T-helper 1 cell treated with Interleukin-12 subunit alpha and Interleukin-12 subunit beta and Interleukin-4 antibody, amounts not matched to agents 30 μg/mL and 1 μg/mL, for 36 hours (primary cell): ENCODE data around the gene SSX5.
"Not testable (repeated sequence)": the region's sequence is repeated elsewhere in the genome, so short reads cannot be mapped to it uniquely, and the experiment has no call there.

Experiments used
- H3K27ac Mint-ChIP-seq: one replicate; pipeline ENCODE4 v1.8.0; 2021; ENCODE audit warnings: mild to moderate bottlenecking, mixed read lengths
- H3K27me3 Mint-ChIP-seq: one replicate; pipeline ENCODE4 v1.8.0; 2021; ENCODE audit warnings: low read depth, mixed read lengths
- H3K36me3 Mint-ChIP-seq: one replicate; pipeline ENCODE4 v1.8.0; 2021; ENCODE audit warnings: low read depth, mixed read lengths
- H3K4me1 Mint-ChIP-seq: one replicate; pipeline ENCODE4 v1.8.0; 2021; ENCODE audit warnings: low read depth, mixed read lengths
- H3K4me3 Mint-ChIP-seq: one replicate; pipeline ENCODE4 v1.8.0; 2021; ENCODE audit warnings: mild to moderate bottlenecking, moderate library complexity, mixed read lengths
- H3K9me3 Mint-ChIP-seq: one replicate; pipeline ENCODE4 v1.8.0; 2021; ENCODE audit warnings: mixed read lengths

The SSX5 gene

GRCh38 chrX:48196745-48197201 lies at the start of gene SSX5:
Gene SSX5, minus strand, starts transcription at chrX:48196795. Its CDS starts 1,437 bp downstream, at chrX:48195358.
- Mint-ChIP-seq H3K27ac (no peak within 1 kb of the TSS), H3K27me3 (peaks cover 3% of the 10 kb centered on the region), H3K9me3 (no peaks in the 10 kb centered on the region), H3K4me3 (no peak within 1 kb of the TSS), H3K36me3 (no peaks in the 10 kb centered on the region), H3K4me1 (no peaks in the 10 kb centered on the region)

- not testable (repeated sequence) for H3K36me3 Mint-ChIP-seq, H3K27me3 Mint-ChIP-seq, H3K4me3 Mint-ChIP-seq, H3K27ac Mint-ChIP-seq, H3K9me3 Mint-ChIP-seq, H3K4me1 Mint-ChIP-seq
These were observed 27.6 kb upstream of the SSX5 start for GRCh38 chrX:48224196-48224595.

- H3K9me3 Mint-ChIP-seq, H3K27ac Mint-ChIP-seq, H3K4me3 Mint-ChIP-seq, H3K27me3 Mint-ChIP-seq, H3K4me1 Mint-ChIP-seq, H3K36me3 Mint-ChIP-seq: not testable (repeated sequence)
These were observed 17.7 kb upstream of the SSX5 start for GRCh38 chrX:48214341-48214740.

GRCh38 chrX:48190024-48190423 lies 6.6 kb downstream of the SSX5 start:
- not testable (repeated sequence) for H3K27me3 Mint-ChIP-seq, H3K36me3 Mint-ChIP-seq, H3K27ac Mint-ChIP-seq, H3K4me1 Mint-ChIP-seq, H3K9me3 Mint-ChIP-seq, H3K4me3 Mint-ChIP-seq

GRCh38 chrX:48181882-48182281 lies 14.7 kb downstream of the SSX5 start:
- not testable (repeated sequence) for H3K27me3 Mint-ChIP-seq, H3K4me3 Mint-ChIP-seq, H3K36me3 Mint-ChIP-seq, H3K27ac Mint-ChIP-seq, H3K4me1 Mint-ChIP-seq, H3K9me3 Mint-ChIP-seq

GRCh38 chrX:48180811-48181210 lies 15.8 kb downstream of the SSX5 start:
- Mint-ChIP-seq H3K9me3 (no peaks in the 10 kb centered on the region), H3K4me1 (no peaks in the 10 kb centered on the region), H3K27me3 (no peaks in the 10 kb centered on the region), H3K27ac (no peak overlapping the region), H3K36me3 (no peaks in the 10 kb centered on the region), H3K4me3 (no peak overlapping the region)

- Mint-ChIP-seq H3K36me3 (no peaks in the 10 kb centered on the region), H3K27ac (no peak overlapping the region), H3K27me3 (no peaks in the 10 kb centered on the region), H3K4me1 (no peaks in the 10 kb centered on the region), H3K4me3 (no peak overlapping the region), H3K9me3 (no peaks in the 10 kb centered on the region)
These were observed 16.9 kb downstream of the SSX5 start for GRCh38 chrX:48179691-48180090.

GRCh38 chrX:48166322-48166721 lies 30.3 kb downstream of the SSX5 start:
- not testable (repeated sequence) for H3K4me3 Mint-ChIP-seq, H3K4me1 Mint-ChIP-seq, H3K36me3 Mint-ChIP-seq, H3K27me3 Mint-ChIP-seq, H3K9me3 Mint-ChIP-seq, H3K27ac Mint-ChIP-seq

- no peaks in the 10 kb centered on the region for H3K4me1 Mint-ChIP-seq
- H3K9me3 Mint-ChIP-seq, result no peaks in the 10 kb centered on the region
- H3K4me3 Mint-ChIP-seq, result no peak overlapping the region
- H3K27ac Mint-ChIP-seq, result no peak overlapping the region
- no peaks in the 10 kb centered on the region for H3K27me3 Mint-ChIP-seq
- H3K36me3 Mint-ChIP-seq, result no peaks in the 10 kb centered on the region
These were observed 31.4 kb downstream of the SSX5 start for GRCh38 chrX:48165241-48165640.

GRCh38 chrX:48156014-48156413 lies 40.6 kb downstream of the SSX5 start:
- Mint-ChIP-seq H3K27me3 (no peaks in the 10 kb centered on the region), H3K4me3 (no peak overlapping the region), H3K4me1 (no peaks in the 10 kb centered on the region)

GRCh38 chrX:48154796-48155195 lies 41.8 kb downstream of the SSX5 start:
- H3K36me3 Mint-ChIP-seq, result no peaks in the 10 kb centered on the region
- H3K9me3 Mint-ChIP-seq, result no peaks in the 10 kb centered on the region
- no peaks in the 10 kb centered on the region for H3K4me1 Mint-ChIP-seq
- no peak overlapping the region for H3K4me3 Mint-ChIP-seq
- no peaks in the 10 kb centered on the region for H3K27me3 Mint-ChIP-seq
- no peak overlapping the region for H3K27ac Mint-ChIP-seq

More at GRCh38 chrX:48156014-48156413, 40.6 kb downstream of the SSX5 start:
- H3K9me3 Mint-ChIP-seq, result no peaks in the 10 kb centered on the region
- H3K36me3 Mint-ChIP-seq, result no peaks in the 10 kb centered on the region
- H3K27ac Mint-ChIP-seq, result no peak overlapping the region

GRCh38 chrX:48153769-48154168 lies 42.8 kb downstream of the SSX5 start:
- Mint-ChIP-seq H3K27me3 (no peaks in the 10 kb centered on the region), H3K4me1 (no peaks in the 10 kb centered on the region), H3K27ac (no peak overlapping the region), H3K4me3 (no peak overlapping the region), H3K36me3 (no peaks in the 10 kb centered on the region), H3K9me3 (no peaks in the 10 kb centered on the region)

- H3K4me1 Mint-ChIP-seq, H3K4me3 Mint-ChIP-seq, H3K36me3 Mint-ChIP-seq, H3K27ac Mint-ChIP-seq, H3K9me3 Mint-ChIP-seq, H3K27me3 Mint-ChIP-seq: not testable (repeated sequence)
These were observed 53.9 kb downstream of the SSX5 start for GRCh38 chrX:48142697-48143096.

GRCh38 chrX:48141810-48142508 lies 54.6 kb downstream of the SSX5 start:
- not testable (repeated sequence) for H3K27ac Mint-ChIP-seq, H3K4me1 Mint-ChIP-seq, H3K4me3 Mint-ChIP-seq, H3K9me3 Mint-ChIP-seq, H3K36me3 Mint-ChIP-seq, H3K27me3 Mint-ChIP-seq

- H3K36me3 Mint-ChIP-seq, H3K27me3 Mint-ChIP-seq, H3K4me3 Mint-ChIP-seq, H3K27ac Mint-ChIP-seq, H3K9me3 Mint-ChIP-seq, H3K4me1 Mint-ChIP-seq: not testable (repeated sequence)
These were observed 57.5 kb downstream of the SSX5 start for GRCh38 chrX:48139076-48139475.
